Raji (cell line): ENCODE results near the gene KRTAP9-3.
"Not testable (repeated sequence)": the region's sequence is repeated elsewhere in the genome, so short reads cannot be mapped to it uniquely, and the experiment has no call there.

Experiments used
- POLR2A ChIP-seq: IDR thresholded peaks from 2 replicates; pipeline ENCODE4 v1.6.1; 2011; ENCODE audit warnings: low read depth, low read length, control low read depth; ENCODE audit not compliant: insufficient read depth

KRTAP9-3 gene

GRCh38 chr17:41232399-41233105 lies at the start of gene KRTAP9-3:
KRTAP9-3 (plus strand) TSS chr17:41232449; CDS start chr17:41232502, 53 bp downstream.
- not testable (repeated sequence) for TF ChIP-seq POLR2A

GRCh38 chr17:41184480-41184961 lies 47.7 kb upstream of the KRTAP9-3 start, which contains the start of gene KRTAP4-1:
KRTAP4-1 (minus strand) TSS chr17:41184911; CDS start chr17:41184854, 57 bp downstream.
- TF ChIP-seq POLR2A: no peak

GRCh38 chr17:41185001-41185400 lies 47.2 kb upstream of the KRTAP9-3 start:
- TF ChIP-seq POLR2A: no peak

GRCh38 chr17:41186872-41187271 lies 45.4 kb upstream of the KRTAP9-3 start:
- no peak for TF ChIP-seq POLR2A

- TF ChIP-seq POLR2A: not testable (repeated sequence)
Observed at GRCh38 chr17:41189837-41190318, 42.4 kb upstream of the KRTAP9-3 start, which contains the start of gene KRTAP9-1. KRTAP9-1 (plus strand) TSS chr17:41189887; CDS start chr17:41189887, 0 bp downstream.

GRCh38 chr17:41190328-41190727 lies 41.9 kb upstream of the KRTAP9-3 start:
- no peak for TF ChIP-seq POLR2A

- TF ChIP-seq POLR2A: no peak
Observed at GRCh38 chr17:41196068-41196467, 36.2 kb upstream of the KRTAP9-3 start.

GRCh38 chr17:41199421-41200078 lies 32.7 kb upstream of the KRTAP9-3 start:
- TF ChIP-seq POLR2A: no peak

- TF ChIP-seq POLR2A: no peak
Observed at GRCh38 chr17:41211845-41212466, 20.3 kb upstream of the KRTAP9-3 start.

GRCh38 chr17:41212524-41213169 lies 19.6 kb upstream of the KRTAP9-3 start:
- TF ChIP-seq POLR2A: no peak

- no peak for TF ChIP-seq POLR2A
Observed at GRCh38 chr17:41215681-41216080, 16.6 kb upstream of the KRTAP9-3 start.

- no peak for TF ChIP-seq POLR2A
Observed at GRCh38 chr17:41223821-41224220, 8.4 kb upstream of the KRTAP9-3 start.

GRCh38 chr17:41226051-41226450 lies 6.2 kb upstream of the KRTAP9-3 start:
- TF ChIP-seq POLR2A: no peak

GRCh38 chr17:41226598-41227095 lies 5.6 kb upstream of the KRTAP9-3 start, which contains the start of gene KRTAP9-2:
KRTAP9-2 (plus strand) TSS chr17:41226648; CDS start chr17:41226655, 7 bp downstream.
- not testable (repeated sequence) for TF ChIP-seq POLR2A

- no peak for TF ChIP-seq POLR2A
Observed at GRCh38 chr17:41230094-41230493, 2.2 kb upstream of the KRTAP9-3 start.
